Measurements from ENCODE around the gene ZFAND3. TPM values are rescaled to one million over a fixed set of nuclear protein-coding genes. Genes with fewer than 3 reads are reported as not detected.

ZFAND3 gene
- total RNA-seq, 1 experiment from 2014 or later: 107 TPM

- Mint-ChIP-seq H3K36me3 (ENCODE audit: insufficient read depth, unreplicated experiment) (no peaks in the 10 kb centered on the region), H3K4me1 (ENCODE audit: low read depth, unreplicated experiment) (peaks cover 11% of the 10 kb centered on the region), H3K27ac (ENCODE audit: unreplicated experiment) (no peak overlapping the region), H3K27me3 (ENCODE audit: insufficient read depth, unreplicated experiment) (no peaks in the 10 kb centered on the region), H3K9me3 (ENCODE audit: unreplicated experiment) (no peaks in the 10 kb centered on the region), H3K4me3 (ENCODE audit: unreplicated experiment) (no peak overlapping the region)
- CTCF ChIA-PET: interaction anchor here (0.7 kb wide), 1 partner anchor 53 kb away, joined by 3 read pairs; no protein-coding TSS in a partner anchor
- no TSS peak for BruUV-seq (replicated peaks)
- TF ChIP-seq, protein P1, sequence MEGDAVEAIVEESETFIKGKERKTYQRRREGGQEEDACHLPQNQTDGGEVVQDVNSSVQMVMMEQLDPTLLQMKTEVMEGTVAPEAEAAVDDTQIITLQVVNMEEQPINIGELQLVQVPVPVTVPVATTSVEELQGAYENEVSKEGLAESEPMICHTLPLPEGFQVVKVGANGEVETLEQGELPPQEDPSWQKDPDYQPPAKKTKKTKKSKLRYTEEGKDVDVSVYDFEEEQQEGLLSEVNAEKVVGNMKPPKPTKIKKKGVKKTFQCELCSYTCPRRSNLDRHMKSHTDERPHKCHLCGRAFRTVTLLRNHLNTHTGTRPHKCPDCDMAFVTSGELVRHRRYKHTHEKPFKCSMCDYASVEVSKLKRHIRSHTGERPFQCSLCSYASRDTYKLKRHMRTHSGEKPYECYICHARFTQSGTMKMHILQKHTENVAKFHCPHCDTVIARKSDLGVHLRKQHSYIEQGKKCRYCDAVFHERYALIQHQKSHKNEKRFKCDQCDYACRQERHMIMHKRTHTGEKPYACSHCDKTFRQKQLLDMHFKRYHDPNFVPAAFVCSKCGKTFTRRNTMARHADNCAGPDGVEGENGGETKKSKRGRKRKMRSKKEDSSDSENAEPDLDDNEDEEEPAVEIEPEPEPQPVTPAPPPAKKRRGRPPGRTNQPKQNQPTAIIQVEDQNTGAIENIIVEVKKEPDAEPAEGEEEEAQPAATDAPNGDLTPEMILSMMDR (IDR thresholded peaks at IDR 0.05; ENCODE audit: insufficient read depth in 1 of 2, low read depth in 1 of 2, low read length in 1 of 2, severe bottlenecking in 1 of 2, unreplicated experiment in 1 of 2): no peak
- Histone ChIP-seq H3K27me3 (replicated peaks; ENCODE audit: control insufficient read depth, insufficient read depth, low read length) (no peaks in the 10 kb centered on the region), H3K9me3 (no peaks in the 10 kb centered on the region), H3K4me3 (ENCODE audit: low read depth, low read length) (no peak overlapping the region), H3K36me3 (ENCODE audit: control insufficient read depth, insufficient read depth, low read length) (no peaks in the 10 kb centered on the region), H3K4me1 (peaks cover 11% of the 10 kb centered on the region)
- POLR2A ChIA-PET: no interaction called here
- intact Hi-C loops (cut with micrococcal nuclease; ENCODE audit: unreplicated experiment): no loop called here
- DNase-seq: no peak
Measured at GRCh38 chr6:37792457-37793033, 27.0 kb upstream of the ZFAND3 start.

DNA sequence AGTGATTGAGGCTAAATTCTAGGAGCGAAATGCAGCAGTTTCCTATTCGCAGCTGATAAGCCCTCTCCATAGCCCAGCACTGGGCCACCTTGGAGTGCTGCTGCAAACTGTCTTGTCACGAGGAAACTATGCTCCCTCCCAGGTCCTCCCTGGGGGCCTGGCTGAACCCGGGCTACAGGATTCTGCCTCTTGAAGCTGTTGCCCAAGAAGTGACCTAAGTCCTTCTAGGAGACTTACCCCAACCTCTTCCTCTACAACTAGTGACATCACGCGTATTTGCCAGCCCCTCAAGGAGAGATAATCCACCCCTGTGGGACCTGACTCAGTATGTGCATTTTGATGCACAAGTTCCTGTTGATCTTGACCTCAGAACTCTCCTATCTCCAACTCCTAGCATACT, 26.5 kb upstream of the ZFAND3 start:
- Histone ChIP-seq H3K4me3 (ENCODE audit: low read depth, low read length) (no peak overlapping the region), H3K4me1 (peaks cover 11% of the 10 kb centered on the region), H3K36me3 (ENCODE audit: control insufficient read depth, insufficient read depth, low read length) (no peaks in the 10 kb centered on the region), H3K9me3 (no peaks in the 10 kb centered on the region), H3K27me3 (replicated peaks; ENCODE audit: control insufficient read depth, insufficient read depth, low read length) (no peaks in the 10 kb centered on the region)
- intact Hi-C loops (cut with micrococcal nuclease; ENCODE audit: unreplicated experiment): no loop called here
- no peaks in the 10 kb centered on the region for H3K9me3 Mint-ChIP-seq (ENCODE audit: unreplicated experiment)
- CTCF ChIA-PET: no interaction called here
- TF ChIP-seq, protein P1 (IDR thresholded peaks at IDR 0.05; ENCODE audit: insufficient read depth in 1 of 2, low read depth in 1 of 2, low read length in 1 of 2, severe bottlenecking in 1 of 2, unreplicated experiment in 1 of 2): no peak
- H3K4me1 Mint-ChIP-seq (ENCODE audit: low read depth, unreplicated experiment): peaks cover 11% of the 10 kb centered on the region
- H3K27me3 Mint-ChIP-seq (ENCODE audit: insufficient read depth, unreplicated experiment): no peaks in the 10 kb centered on the region
- POLR2A ChIA-PET: no interaction called here
- no peak for DNase-seq
- H3K36me3 Mint-ChIP-seq (ENCODE audit: insufficient read depth, unreplicated experiment): no peaks in the 10 kb centered on the region
- no peak overlapping the region for H3K27ac Mint-ChIP-seq (ENCODE audit: unreplicated experiment)
- BruUV-seq (replicated peaks): no TSS peak
- no peak overlapping the region for H3K4me3 Mint-ChIP-seq (ENCODE audit: unreplicated experiment)

DNA sequence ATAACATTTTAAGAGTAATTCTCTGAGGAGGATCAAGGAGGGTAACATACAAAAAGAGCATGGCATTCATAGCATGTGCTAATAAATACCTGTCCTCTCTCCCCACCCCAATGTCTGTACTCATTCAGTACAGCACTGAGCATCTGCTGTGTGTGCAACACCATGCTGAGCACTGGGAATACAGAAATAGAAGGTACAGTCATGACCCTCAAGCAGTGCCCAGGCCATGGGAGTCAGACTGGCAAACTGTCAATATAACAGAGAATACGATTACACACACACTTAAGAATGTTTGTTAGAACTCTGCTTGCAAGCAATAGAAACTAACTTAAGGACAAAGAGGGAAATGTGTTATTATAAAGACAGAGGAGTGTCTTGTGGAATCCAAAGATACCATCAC, 24.7 kb upstream of the ZFAND3 start:
- POLR2A ChIA-PET: interaction anchor here (1.4 kb wide), 1 partner anchor 24 kb away, joined by 6 read pairs; no protein-coding TSS in a partner anchor
- no peak overlapping the region for H3K4me3 ChIP-seq (ENCODE audit: low read depth, low read length)
- Mint-ChIP-seq H3K4me3 (ENCODE audit: unreplicated experiment) (no peak overlapping the region), H3K9me3 (ENCODE audit: unreplicated experiment) (no peaks in the 10 kb centered on the region), H3K27me3 (ENCODE audit: insufficient read depth, unreplicated experiment) (no peaks in the 10 kb centered on the region), H3K36me3 (ENCODE audit: insufficient read depth, unreplicated experiment) (no peaks in the 10 kb centered on the region), H3K4me1 (ENCODE audit: low read depth, unreplicated experiment) (peaks cover 11% of the 10 kb centered on the region), H3K27ac (ENCODE audit: unreplicated experiment) (no peak overlapping the region)
- CTCF ChIA-PET: no interaction called here
- TF ChIP-seq, protein P1 (IDR thresholded peaks at IDR 0.05; ENCODE audit: insufficient read depth in 1 of 2, low read depth in 1 of 2, low read length in 1 of 2, severe bottlenecking in 1 of 2, unreplicated experiment in 1 of 2): no peak
- peaks cover 18% of the 10 kb centered on the region for H3K4me1 ChIP-seq
- BruUV-seq (replicated peaks): no TSS peak
- H3K27me3 ChIP-seq (replicated peaks; ENCODE audit: control insufficient read depth, insufficient read depth, low read length): no peaks in the 10 kb centered on the region
- H3K36me3 ChIP-seq (ENCODE audit: control insufficient read depth, insufficient read depth, low read length): no peaks in the 10 kb centered on the region
- intact Hi-C loops (cut with micrococcal nuclease; ENCODE audit: unreplicated experiment): no loop called here
- no peaks in the 10 kb centered on the region for H3K9me3 ChIP-seq
- DNase-seq: no peak

All from Caco-2 (cell line).